ENCODE measurements around the gene DPYD. TPM values are rescaled to one million over a fixed set of nuclear protein-coding genes. Genes with fewer than 3 reads are reported as not detected.
A peak's percentile ranks its signal among the peaks of the same experiment; 100 is the strongest.

DPYD gene
- total and polyA plus RNA-seq, 10 of the 15 experiments (the other 5 are each of a cell fraction or from before 2014, with no cell fraction given), result 5.7 to 23.8 (median 10.2) TPM

- in situ Hi-C loops (cut with MboI), result no loop called here
- RAD21 ChIA-PET (ENCODE audit: unreplicated experiment), result interaction anchor here (0.8 kb wide), 1 partner anchor 149 kb away, joined by 4 read pairs; no protein-coding TSS in a partner anchor
- Histone ChIP-seq H4K20me1 (ENCODE audit: control insufficient read depth, insufficient read depth) (no peaks in the 10 kb centered on the region), H3K9me3 (replicated peaks; ENCODE audit: control insufficient read depth, insufficient read depth, low read length) (no peaks in the 10 kb centered on the region), H3K36me3 (ENCODE audit: control insufficient read depth in 2 of 2, insufficient read depth in 2 of 2, low read length in 1 of 2) (no peaks in the 10 kb centered on the region), H3K79me2 (ENCODE audit: control insufficient read depth, insufficient read depth, low read length) (no peaks in the 10 kb centered on the region), H3K9ac (ENCODE audit: control insufficient read depth, insufficient read depth, low read length) (no peak overlapping the region), H2AFZ (ENCODE audit: control insufficient read depth, low read depth, low read length) (no peak overlapping the region), H3K4me3 (no peak overlapping the region), H3K27ac (ENCODE audit: control insufficient read depth, insufficient read depth) (no peak overlapping the region), H3K27me3 (replicated peaks in 1 of 2; ENCODE audit: control insufficient read depth in 2 of 2, insufficient read depth in 2 of 2, low read length in 1 of 2) (no peaks in the 10 kb centered on the region), H3K4me1 (ENCODE audit: control insufficient read depth, insufficient read depth, low read length) (no peaks in the 10 kb centered on the region), H3K4me2 (ENCODE audit: control insufficient read depth, insufficient read depth) (no peak overlapping the region)
- no peak for TF ChIP-seq BCLAF1 (IDR thresholded peaks at IDR 0.05)
- no peak for TF ChIP-seq ATF3 (IDR thresholded peaks at IDR 0.05; ENCODE audit: borderline replicate concordance, extremely low read depth, low read depth, low read length)
- TF ChIP-seq PAX8 (IDR thresholded peaks at IDR 0.05), result no peak
- TF ChIP-seq ZBTB40 (IDR thresholded peaks at IDR 0.05; ENCODE audit: borderline replicate concordance), result no peak
- TF ChIP-seq CHD4 (IDR thresholded peaks at IDR 0.05), result no peak
- no peak for TF ChIP-seq ZBED1 (IDR thresholded peaks at IDR 0.05; ENCODE audit: borderline replicate concordance)
- peak; percentile 22; the same call in 1 of the 2 replicates for TF ChIP-seq RUNX3 (IDR thresholded peaks at IDR 0.05; ENCODE audit: low read length)
- TF ChIP-seq ZNF24 (IDR thresholded peaks at IDR 0.05), result no peak
- SMC1A ChIA-PET (ENCODE audit: uncharacterized antibody, unreplicated experiment), result interaction anchor here (1.0 to 2.6 kb wide), 6 partner anchors 10 to 538 kb away, joined by 3 to 9 read pairs (median 4); no protein-coding TSS in a partner anchor
- POLR2A ChIA-PET, result no interaction called here
- no TSS peak for BruUV-seq (replicated peaks)
- CTCF ChIA-PET, result interaction anchor here (1.0 kb wide), 1 partner anchor 643 kb away, joined by 3 read pairs; no protein-coding TSS in a partner anchor
- DNase-seq (ENCODE audit: low read depth, low spot score), result no peak
- intact Hi-C loops (cut with micrococcal nuclease; ENCODE audit: unreplicated experiment), result no loop called here
- 3% methylated on average over 4 of the region's 4 CpGs for WGBS (ENCODE audit: insufficient coverage, insufficient replicate concordance, low lambda C conversion rate, missing lambda C conversion rate)
- FAIRE-seq, result no peak
- ATAC-seq, result peak; percentile 69
These were observed 139.0 kb downstream of the DPYD start for GRCh38 chr1:97781762-97782337.

Data from GM12878 (cell line).